Measurements from ENCODE around the gene RIN1.

GRCh38 chr11:66332371-66333219 lies 3.6 kb downstream of the RIN1 start:
- no peak for TF ChIP-seq CTCF (IDR thresholded peaks at IDR 0.05; ENCODE audit: extremely low read depth in 1 of 2, insufficient read depth in 1 of 2, low read depth in 1 of 2, low read length in 2 of 2)
- TF ChIP-seq EZH2 (IDR thresholded peaks at IDR 0.05; ENCODE audit: borderline replicate concordance, low read depth, low read length, severe bottlenecking), result no peak
- no peak for TF ChIP-seq POLR2A (IDR thresholded peaks at IDR 0.05; ENCODE audit: low read depth, low read length)
- TF ChIP-seq POLR2AphosphoS5 (IDR thresholded peaks at IDR 0.05; ENCODE audit: insufficient read depth, low read depth, low read length), result no peak
- no peak for TF ChIP-seq JUN (IDR thresholded peaks at IDR 0.05; ENCODE audit: borderline replicate concordance, insufficient read depth, insufficient read length, low read depth)
- no peak for TF ChIP-seq MYC (IDR thresholded peaks at IDR 0.05; ENCODE audit: low read depth, low read length)
- TF ChIP-seq FOS (IDR thresholded peaks at IDR 0.05; ENCODE audit: borderline replicate concordance, insufficient read depth, low read length), result no peak

Measured in endothelial cell of umbilical vein (primary cell).